NK-92 (cell line): ENCODE measurements around the gene LRRC61.
A peak's percentile ranks its signal among the peaks of the same experiment; 100 is the strongest.

Source experiments
- DNase-seq: peaks from one replicate; lab custom pipeline; 2025; ENCODE audit not compliant: unreplicated experiment; lab: John Stamatoyannopoulos, UW

Gene LRRC61

DNA sequence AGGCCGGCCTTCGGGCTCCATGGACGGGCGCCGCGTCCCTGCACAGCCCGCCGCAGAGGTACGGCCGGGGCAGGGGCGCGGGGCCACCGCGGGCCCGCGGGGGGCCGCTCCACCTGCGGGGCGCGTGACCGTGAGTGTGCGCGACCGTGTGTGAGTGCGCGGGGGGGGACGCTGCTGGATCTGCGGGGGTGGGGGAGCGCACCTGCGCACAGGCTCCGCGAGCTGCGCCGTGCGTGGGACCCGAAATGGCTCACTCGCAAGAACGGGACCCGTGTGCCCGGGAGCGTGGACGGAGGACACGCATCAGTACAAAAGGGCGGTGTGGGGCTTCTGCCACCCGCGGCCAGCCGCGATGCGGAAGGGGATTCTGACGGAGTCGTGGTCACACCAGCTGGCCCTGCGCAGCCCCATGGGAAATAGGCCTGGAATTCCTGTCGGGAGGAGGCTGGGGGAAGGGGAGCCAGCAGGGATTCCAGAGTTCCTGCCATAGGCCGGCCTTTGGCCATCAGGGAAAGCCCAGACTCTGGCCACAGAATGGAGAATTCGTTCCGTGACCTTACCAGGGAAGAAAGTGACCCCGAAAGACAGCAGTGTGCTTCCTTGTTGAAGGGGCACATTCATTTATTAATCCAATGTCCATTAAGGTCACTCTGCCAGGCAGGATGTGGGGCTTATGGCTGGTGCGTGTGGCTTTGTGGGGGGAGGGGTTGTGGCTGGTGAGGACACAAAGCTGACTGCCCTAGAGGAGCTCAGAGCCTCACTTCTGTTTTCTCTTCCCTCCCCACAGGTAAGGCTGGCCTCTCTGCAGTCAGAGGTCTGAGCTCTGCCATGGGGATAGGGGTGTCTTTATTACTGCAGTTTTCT lies 46.0 kb downstream of the LRRC61 start:
- no peak for DNase-seq

DNA sequence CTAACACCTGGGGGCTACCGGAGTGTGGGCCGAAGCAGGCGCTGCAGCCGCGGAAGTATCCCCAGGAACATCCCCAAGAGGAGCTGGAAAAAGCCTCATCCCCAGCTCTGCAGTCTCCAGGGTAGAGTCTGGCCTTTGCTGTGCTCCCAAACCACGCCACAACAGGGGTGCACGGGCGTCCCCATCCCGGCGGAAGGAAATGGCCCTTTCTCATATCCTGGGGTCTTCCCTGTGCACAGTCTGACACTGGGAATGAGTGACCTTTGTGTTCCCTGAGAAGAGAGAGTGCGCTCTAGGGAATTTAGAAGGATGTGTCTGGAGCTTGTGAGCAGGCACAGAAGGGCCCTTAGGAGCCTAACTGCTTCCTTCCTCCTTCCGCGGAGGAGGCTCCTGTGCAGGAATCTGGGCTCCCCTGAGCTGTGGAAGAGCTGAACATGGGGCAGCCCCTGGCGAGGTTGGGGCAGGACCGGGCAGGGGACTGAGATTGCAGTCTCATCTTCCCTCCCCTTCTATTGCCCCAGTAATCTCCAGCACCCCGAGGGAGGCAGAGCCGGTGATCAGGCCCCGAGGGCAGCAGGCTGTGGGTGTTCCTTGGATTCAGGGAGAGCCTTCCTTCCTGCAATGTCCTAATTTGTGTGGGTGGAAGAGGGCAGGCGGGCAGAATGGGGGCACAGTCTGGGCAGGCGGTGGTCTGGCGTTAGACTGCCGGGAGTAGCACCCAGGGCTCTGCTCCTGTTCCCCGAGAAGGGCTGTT lies 46.8 kb downstream of the LRRC61 start:
- no peak for DNase-seq

DNA sequence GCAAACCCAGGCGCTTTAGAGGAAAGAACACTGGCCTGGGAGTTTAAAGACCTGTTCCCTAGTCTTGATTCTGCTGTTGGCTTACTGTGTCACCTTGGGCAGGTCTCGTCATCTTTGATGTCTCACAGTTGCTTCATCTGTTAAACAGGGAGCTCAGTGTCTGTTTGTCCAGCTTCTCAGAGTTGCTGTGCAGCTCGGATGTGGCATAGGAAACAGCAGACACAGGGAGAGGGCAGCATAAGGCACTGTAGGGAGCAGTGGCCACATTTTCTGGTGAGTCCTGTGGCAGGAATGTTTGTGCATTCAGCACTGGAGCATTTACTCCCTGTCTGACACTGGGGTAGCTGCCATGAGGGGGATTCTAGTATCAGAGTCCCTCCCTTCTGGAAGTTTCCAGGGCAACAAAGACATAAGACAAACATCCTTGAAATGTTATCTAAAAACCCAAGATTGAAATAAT lies 47.5 kb downstream of the LRRC61 start:
- DNase-seq: no peak

DNA sequence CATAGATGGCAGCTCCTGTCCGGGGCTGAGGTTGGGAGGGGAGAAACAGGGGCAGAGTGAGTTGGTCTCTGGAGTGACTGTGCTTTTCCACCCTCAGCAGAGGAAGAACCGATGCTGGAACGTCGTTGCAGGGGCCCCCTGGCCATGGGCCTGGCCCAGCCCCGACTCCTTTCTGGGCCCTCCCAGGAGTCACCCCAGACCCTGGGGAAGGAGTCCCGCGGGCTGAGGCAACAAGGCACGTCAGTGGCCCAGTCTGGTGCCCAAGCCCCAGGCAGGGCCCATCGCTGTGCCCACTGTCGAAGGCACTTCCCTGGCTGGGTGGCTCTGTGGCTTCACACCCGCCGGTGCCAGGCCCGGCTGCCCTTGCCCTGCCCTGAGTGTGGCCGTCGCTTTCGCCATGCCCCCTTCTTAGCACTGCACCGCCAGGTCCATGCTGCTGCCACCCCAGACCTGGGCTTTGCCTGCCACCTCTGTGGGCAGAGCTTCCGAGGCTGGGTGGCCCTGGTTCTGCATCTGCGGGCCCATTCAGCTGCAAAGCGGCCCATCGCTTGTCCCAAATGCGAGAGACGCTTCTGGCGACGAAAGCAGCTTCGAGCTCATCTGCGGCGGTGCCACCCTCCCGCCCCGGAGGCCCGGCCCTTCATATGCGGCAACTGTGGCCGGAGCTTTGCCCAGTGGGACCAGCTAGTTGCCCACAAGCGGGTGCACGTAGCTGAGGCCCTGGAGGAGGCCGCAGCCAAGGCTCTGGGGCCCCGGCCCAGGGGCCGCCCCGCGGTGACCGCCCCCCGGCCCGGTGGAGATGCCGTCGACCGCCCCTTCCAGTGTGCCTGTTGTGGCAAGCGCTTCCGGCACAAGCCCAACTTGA lies 48.2 kb downstream of the LRRC61 start:
- DNase-seq: no peak

DNA sequence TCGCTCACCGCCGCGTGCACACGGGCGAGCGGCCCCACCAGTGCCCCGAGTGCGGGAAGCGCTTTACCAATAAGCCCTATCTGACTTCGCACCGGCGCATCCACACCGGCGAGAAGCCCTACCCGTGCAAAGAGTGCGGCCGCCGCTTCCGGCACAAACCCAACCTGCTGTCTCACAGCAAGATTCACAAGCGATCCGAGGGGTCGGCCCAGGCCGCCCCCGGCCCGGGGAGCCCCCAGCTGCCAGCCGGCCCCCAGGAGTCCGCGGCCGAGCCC lies 48.8 kb downstream of the LRRC61 start:
- no peak for DNase-seq

DNA sequence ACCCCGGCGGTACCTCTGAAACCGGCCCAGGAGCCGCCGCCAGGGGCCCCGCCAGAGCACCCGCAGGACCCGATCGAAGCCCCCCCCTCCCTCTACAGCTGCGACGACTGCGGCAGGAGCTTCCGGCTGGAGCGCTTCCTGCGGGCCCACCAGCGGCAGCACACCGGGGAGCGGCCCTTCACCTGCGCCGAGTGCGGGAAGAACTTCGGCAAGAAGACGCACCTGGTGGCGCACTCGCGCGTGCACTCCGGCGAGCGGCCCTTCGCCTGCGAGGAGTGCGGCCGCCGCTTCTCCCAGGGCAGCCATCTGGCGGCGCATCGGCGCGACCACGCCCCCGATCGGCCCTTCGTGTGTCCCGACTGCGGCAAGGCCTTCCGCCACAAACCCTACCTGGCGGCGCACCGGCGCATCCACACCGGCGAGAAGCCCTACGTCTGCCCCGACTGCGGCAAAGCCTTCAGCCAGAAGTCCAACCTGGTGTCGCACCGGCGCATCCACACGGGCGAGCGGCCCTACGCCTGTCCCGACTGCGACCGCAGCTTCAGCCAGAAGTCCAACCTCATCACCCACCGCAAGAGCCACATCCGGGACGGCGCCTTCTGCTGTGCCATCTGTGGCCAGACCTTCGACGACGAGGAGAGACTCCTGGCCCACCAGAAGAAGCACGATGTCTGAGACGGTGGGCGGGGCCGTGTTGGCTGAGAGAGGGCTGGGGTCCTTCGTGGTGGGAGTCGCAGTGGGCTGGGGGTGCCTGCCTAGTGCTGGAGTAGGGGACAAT lies 49.3 kb downstream of the LRRC61 start:
- no peak for DNase-seq

DNA sequence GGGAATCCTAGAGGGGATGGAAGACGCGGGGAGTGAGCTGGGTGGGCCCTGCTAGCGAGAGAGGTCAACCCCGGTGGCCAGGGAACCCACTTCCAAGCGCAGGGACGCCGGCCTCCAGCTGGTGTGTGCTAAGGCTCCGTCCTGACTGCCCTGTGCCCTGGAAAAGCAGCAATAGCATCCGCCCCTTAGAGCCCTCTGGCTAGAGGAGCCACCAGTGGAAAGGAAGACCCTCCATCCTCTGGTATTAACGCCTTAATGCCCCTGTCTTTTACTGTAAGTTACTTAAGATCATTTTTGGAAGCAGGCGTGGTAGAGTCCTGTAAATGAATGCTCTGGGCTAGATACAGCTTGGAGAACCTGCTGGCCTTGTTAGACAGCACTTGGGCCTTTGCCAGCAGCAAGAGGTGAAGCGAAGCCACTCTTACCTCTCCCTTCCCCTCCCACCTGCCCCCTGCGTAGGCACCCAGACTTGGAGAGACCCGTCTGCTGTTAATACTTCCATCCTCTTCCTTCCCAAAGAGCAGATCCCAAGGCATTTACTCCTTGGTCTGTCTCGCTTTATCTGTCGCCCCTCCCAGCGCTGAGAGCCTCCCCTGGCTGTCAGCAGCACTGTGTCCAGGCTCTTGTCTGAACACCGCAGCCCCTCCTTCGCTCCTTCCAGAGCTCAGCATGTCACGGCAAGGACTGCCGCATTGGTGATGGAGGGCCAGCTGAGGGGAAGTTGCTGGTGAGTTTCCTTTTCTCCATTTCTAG lies 50.1 kb downstream of the LRRC61 start:
- no peak for DNase-seq

DNA sequence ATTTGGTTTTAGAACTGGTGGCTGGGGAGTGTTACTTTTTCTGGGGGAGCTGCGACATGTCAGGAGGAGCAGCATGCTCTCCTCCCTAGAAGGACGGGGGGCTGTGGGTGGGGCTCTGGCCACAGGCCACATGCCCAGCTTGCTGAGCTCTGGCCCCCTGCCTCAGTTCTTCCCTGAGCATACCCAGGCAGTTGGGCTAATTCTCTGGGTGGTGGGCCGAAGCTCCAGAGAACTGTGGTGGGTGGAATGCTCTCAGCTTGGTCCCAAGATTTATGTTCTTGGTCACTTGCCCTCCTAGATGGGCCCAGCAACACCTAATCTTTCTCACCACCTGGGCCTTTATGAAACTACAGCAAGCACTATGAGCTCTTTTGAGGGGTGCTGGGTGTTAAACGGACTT lies 50.9 kb downstream of the LRRC61 start:
- DNase-seq: no peak

DNA sequence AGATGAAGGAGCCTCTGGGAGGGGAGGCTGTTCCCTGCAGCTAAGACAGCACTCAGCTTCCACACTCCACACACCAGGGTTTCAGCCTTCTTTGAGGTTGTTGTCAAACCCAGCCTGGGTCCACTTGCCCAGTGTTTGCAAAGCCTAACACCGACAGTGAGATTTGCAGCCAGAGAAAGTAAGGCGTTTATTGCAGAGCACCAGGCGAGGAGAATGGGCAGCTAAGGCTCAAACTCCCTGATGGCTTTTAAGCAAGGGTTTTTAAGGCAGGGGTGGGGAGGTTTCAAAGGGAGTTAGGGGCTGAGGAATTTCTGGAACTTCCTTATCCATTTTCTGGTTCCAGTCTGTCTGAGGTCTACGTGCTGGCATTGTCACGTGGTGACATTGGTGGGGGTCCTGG lies 51.3 kb downstream of the LRRC61 start:
- DNase-seq: no peak

DNA sequence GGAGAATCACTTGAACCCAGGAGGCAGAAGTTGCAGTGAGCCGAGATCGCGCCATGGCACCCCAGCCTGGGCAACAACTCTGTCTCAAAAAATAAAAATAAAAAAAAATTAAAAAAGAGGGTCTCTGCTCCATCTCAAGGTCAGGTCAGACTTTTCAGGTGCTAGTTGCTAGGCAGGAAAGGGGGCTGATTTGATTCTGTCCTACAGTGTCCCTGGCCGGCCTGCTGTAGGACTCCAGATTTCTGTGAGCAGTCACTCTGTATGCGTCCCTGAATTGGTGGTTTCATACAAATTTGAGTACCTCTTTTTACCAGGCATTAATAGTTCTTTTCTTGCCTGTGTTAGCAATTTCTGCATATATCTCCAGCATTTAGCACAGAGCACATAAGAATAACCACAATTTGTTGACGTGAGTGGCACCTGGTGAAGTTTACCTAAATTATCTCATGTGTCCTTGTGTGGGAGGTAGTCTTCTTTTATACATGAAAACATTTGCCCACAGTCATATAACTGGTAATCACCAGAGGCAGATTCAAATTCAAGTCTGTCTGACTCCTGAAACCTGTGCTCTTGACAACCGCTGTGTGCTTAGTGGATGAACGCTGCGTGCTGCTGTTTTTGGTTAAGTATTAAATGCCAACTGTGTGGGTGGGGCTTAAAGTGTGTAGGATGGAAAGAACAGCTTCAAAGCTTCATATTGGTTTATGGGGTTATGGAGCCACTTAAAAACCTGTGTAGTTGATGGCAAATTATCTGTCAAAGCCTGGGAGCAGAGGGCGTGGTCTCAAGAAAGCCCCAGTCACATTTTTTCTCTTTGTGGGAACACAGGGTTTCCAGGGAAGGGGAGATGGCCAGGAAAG lies 52.7 kb downstream of the LRRC61 start:
- DNase-seq: no peak

DNA sequence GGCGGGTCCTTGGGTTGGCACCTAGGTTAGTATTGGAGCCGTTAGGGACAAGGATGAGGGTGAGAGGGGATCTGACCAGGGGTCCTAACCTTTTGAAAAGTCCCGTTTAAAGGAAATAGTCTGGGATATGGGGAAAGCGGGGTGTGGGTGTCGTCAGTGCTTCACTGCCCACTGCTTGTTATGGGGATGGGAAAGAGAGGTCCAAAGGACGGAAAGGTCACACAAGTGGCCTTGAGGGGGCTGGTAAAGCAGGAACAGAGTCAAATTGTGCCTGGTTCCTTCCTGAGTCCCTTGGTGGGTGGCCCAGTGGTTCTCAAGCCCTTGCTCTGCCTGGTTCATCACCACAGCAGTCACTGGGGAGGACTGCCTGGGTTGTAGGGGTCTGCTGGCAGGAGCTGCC lies 53.4 kb downstream of the LRRC61 start:
- no peak for DNase-seq

DNA sequence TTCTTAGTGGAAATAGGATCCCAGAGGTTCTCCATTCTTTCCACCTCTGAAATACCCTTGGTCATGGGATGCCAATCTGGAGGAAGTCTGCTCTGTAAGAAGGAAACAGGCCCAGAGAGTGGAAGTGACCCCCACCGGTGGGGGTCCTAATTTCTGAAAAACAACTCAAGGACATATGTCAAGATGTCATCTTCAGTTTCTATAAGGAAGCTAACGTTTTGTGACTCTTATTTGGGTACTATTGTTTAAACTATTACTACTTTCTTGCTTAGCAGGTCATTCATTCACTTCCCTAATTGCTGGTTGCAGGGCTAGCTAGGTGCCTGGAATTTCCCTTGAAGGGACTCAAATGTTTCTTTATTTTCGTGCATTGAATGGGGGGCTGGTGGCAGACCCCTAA lies 54.0 kb downstream of the LRRC61 start:
- DNase-seq: no peak

DNA sequence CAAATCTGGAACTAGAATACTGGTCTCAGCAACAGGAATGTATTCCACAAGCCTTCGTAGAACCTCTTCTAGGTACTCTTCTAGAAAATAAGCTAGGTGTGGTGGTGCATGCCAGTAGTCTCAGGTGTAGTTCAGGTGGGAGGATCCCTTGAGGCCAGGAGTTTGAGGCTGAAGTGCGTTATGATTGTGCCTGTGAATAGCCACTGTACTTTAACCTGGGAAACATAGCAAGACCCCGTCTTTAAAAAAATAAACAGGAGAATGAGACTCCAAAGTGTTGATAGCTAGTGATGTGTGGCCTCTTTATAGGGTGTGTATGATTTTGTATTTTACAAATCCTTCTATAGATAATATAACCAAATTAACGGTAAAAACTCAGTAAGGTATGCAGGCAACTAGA lies 54.5 kb downstream of the LRRC61 start:
- DNase-seq: no peak

DNA sequence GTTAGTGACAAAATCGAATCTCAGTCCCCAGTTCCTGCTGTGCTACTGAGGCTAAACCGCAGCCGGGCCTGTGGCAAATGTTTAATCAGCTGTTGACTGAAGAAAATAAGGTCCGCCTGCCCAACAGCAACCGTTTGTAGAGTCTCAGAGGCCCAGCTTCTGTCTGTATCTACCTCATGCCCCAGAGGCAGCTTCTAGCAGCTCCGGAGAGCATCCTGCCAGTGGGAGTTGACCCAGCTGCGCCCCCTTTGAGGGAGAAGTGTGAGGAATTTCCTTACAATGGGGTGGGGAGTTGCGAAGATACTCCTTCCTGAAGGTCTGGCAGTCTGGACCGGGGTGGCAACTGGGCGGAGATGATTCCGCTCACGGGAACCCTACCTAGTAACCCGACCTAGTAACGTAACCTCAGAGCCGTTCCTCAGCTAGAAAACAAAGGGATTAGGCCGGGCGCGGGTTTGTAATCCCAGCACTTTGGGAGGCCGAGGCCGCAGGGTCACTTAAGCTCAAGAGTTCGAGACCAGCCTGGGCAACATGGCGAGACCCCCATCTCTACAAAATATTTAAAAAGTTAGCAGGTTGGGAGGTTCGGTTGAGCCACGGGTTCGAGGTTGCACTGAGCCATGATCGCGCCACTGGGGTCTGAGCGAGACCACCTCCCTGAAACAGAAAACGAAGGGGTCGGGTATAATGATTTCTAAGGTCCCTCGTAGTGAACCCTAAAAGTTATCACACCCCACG lies 55.1 kb downstream of the LRRC61 start:
- DNase-seq: no peak

DNA sequence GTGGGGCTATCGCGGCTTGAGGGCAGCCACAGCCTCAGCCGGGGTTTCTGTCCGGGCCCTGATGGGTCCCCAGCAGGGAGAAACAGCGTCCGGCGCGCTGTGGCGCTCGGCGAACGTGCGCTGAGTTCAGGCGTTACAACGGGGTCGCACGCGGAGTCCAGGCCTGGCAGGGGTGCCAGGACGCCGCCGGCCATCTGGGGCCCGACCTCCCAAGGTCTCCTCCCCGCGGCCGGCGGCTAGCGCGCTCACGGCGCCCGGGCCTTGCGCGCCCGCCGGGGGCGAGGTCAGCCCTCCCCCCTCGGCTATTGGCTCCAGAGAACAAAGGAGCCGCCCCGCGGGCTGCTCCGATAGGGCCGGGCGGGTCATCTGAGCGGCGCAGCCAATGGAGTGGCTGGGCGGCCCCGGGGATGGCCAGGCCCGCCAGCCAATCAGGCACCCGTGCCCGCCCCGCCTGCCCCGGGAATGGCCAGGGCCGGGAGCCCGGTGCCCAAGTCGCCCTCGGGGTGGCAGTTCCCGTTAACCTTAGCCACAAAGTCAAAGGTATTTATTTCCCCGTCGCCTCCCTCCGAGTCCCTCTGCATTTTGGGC lies 55.8 kb downstream of the LRRC61 start, which contains the start of gene ZNF775:
Gene ZNF775, plus strand, starts transcription at position 478 of the 588 bp plus-strand sequence. CDS start 9,141 bp downstream, outside the sequence.
- DNase-seq: peak; percentile 58

DNA sequence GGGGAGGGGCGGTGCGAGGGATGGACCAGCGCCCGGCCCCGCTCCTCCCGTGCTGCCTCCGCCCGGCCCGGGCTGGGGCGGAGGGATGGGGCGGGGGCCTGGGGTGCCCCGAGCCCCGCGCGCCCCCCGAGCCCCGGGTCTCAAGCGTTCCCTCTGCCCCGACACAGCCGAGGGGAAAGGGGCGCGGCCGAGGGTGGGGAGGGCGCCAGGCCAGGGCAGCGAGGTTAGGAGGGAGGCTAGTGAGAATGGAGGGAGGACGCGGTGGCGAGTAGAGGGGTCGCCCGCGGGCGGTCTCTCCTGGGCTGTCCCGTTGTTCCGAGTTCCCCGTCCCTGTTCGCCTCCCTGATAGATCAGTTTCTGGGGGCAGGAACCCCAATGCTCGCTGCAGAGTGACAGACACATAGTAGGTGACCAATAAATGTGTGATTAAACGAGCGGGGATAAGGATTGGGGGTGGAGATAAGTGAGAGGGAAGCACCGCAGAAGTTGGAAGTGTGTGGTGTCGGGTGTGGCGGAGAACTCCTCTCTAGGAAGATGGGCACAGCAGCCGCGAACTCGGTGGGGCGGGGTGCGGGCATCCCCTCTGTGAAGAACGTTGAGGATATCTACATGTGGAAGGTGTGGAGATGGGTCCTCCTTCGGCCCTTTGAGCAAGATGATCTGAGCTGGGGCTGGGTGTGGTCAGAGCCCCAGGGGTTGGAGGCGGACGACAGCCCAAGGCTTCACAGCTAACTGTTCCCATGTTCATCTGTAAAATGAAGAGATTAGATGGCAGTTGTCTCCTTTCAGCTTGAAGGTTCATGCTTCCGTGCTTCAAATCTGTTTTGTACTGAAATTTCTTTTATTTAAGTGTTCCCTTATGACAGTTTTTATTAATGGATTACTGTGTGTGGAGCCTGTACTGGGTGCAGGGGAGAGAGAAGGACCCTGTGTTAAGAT lies 56.6 kb downstream of the LRRC61 start:
- no peak for DNase-seq

DNA sequence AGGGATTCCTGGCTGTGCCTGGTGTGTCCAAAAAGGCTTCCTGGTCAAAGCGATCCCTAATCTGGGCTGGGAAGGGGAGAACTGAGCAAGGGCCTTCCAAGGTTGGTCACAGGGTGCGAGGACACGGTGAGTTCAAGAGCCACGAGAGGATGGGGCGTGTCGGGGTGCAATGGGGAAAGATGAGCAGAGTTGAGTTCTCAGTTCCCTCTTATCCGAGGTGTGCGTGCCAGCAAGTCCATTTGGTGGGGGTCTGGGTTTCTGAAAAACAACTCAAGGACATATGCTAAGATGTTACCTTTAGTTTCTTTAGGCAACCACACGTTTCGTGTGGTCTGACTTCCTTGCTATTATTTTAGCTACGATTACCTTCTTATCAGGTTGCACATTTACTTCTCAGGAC lies 57.3 kb downstream of the LRRC61 start:
- DNase-seq: no peak
